Sigmoid colon (tissue), 4 donors: ENCODE measurements around the gene CDK6.

Experiments
- EP300 ChIP-seq, 4 donors: sonication (generic); formaldehyde crosslinking; IDR thresholded peaks; one replicate each; pipeline ENCODE4 v1.6.1; 2017; ENCODE audit warnings: antibody characterized with exemption in 4 of 4
- POLR2A ChIP-seq, 2 donors: fragments of 450-650 bp; IDR thresholded peaks; one replicate each; pipeline ENCODE4 v1.6.1; 2016; ENCODE audit warnings: antibody characterized with exemption in 2 of 2, mild to moderate bottlenecking in 2 of 2, moderate library complexity in 2 of 2
- POLR2AphosphoS5 ChIP-seq, 4 donors: sonication (generic); formaldehyde crosslinking; IDR thresholded peaks; one replicate each; pipeline ENCODE4 v1.6.1; 2017; ENCODE audit warnings: antibody characterized with exemption in 4 of 4
- TF ChIP-seq, protein P1 (sequence below), 4 experiments: fragments of 450-650 bp in 3 of 4; fragments of 200-600 bp in 1 of 4; IDR thresholded peaks; one replicate each; pipeline ENCODE4 v1.5.1; 2016 to 2019; ENCODE audit warnings: antibody characterized with exemption in 4 of 4, mild to moderate bottlenecking in 3 of 4, moderate library complexity in 2 of 4

- TF ChIP-seq, protein P1, sequence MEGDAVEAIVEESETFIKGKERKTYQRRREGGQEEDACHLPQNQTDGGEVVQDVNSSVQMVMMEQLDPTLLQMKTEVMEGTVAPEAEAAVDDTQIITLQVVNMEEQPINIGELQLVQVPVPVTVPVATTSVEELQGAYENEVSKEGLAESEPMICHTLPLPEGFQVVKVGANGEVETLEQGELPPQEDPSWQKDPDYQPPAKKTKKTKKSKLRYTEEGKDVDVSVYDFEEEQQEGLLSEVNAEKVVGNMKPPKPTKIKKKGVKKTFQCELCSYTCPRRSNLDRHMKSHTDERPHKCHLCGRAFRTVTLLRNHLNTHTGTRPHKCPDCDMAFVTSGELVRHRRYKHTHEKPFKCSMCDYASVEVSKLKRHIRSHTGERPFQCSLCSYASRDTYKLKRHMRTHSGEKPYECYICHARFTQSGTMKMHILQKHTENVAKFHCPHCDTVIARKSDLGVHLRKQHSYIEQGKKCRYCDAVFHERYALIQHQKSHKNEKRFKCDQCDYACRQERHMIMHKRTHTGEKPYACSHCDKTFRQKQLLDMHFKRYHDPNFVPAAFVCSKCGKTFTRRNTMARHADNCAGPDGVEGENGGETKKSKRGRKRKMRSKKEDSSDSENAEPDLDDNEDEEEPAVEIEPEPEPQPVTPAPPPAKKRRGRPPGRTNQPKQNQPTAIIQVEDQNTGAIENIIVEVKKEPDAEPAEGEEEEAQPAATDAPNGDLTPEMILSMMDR (IDR thresholded peaks at IDR 0.05): no peak
- TF ChIP-seq EP300 (IDR thresholded peaks at IDR 0.05): no peak
- no peak for TF ChIP-seq POLR2A (IDR thresholded peaks at IDR 0.05)
- TF ChIP-seq POLR2AphosphoS5 (IDR thresholded peaks at IDR 0.05): no peak
These were observed 180.3 kb downstream of the CDK6 start for GRCh38 chr7:92656121-92656520.
